Ovary (tissue), 3 donors: ENCODE measurements around the gene CCL22.

Experiments used
- CTCF ChIP-seq, 3 donors: fragments of 450-650 bp in 2 of 3; fragments of 200-600 bp in 1 of 3; IDR thresholded peaks; one replicate each; pipeline versions ENCODE4 v1.5.1 to v1.8.0; 2016 to 2022; ENCODE audit warnings: antibody characterized with exemption in 3 of 3, mild to moderate bottlenecking in 1 of 3
- EP300 ChIP-seq: sonication (generic); formaldehyde crosslinking; IDR thresholded peaks from one replicate; pipeline ENCODE4 v1.6.1; 2017; ENCODE audit warnings: antibody characterized with exemption
- donor health status: DM: no; HTN: no; CAD: no.

GRCh38 chr16:57411362-57411976 is 52.9 kb downstream of the CCL22 start:
- TF ChIP-seq CTCF (IDR thresholded peaks at IDR 0.05) (no peak), EP300 (no peak)
